Left lung (tissue), 10 donors: ENCODE data around the gene USP49. TPM values are rescaled to one million over a fixed set of nuclear protein-coding genes. Genes with fewer than 3 reads are reported as not detected.

Source experiments
- ATAC-seq: fragments of 200-7000 bp; cut with Tn5 transposase; one replicate; pipeline ENCODE4 v1.9.1; 2020; ENCODE audit warnings: moderate library complexity
- DNase-seq, 4 donors: peaks; one replicate each; pipeline ENCODE4 v3.0.0-alpha.2; 2013 to 2020
- H3K27ac ChIP-seq, 2 donors: fragments of 200-600 bp; sonication (generic) in 1 of 2; one replicate each; pipeline versions ENCODE4 v1.5.0 to v1.8.0; 2020 to 2021
- H3K27me3 ChIP-seq, 2 donors: fragments of 200-600 bp; sonication (generic) in 1 of 2; one replicate each; pipeline versions ENCODE4 v1.5.0 to v1.8.0; 2020 to 2021
- H3K36me3 ChIP-seq, 2 donors: fragments of 200-600 bp; sonication (generic) in 1 of 2; one replicate each; pipeline versions ENCODE4 v1.5.0 to v1.8.0; 2020 to 2021
- H3K4me1 ChIP-seq, 2 donors: fragments of 200-600 bp; one replicate each; pipeline ENCODE4 v1.8.0; 2021
- H3K4me3 ChIP-seq, 2 donors: fragments of 200-600 bp; sonication (generic) in 1 of 2; one replicate each; pipeline versions ENCODE4 v1.5.0 to v1.8.0; 2020 to 2021; ENCODE audit warnings: mild to moderate bottlenecking in 1 of 2
- H3K9me3 ChIP-seq, 2 donors: fragments of 200-600 bp; sonication (generic) in 1 of 2; one replicate each; pipeline versions ENCODE4 v1.5.0 to v1.8.0; 2020 to 2021
- CTCF ChIP-seq, 2 donors: fragments of 200-600 bp; sonication (generic) in 1 of 2; IDR thresholded peaks; one replicate each; pipeline versions ENCODE4 v1.5.0 to v1.8.0; 2021; ENCODE audit warnings: antibody characterized with exemption in 2 of 2
- intact Hi-C, 2 donors: fragments of 100-400 bp; cut with DNase I; formaldehyde crosslinking; loops; one replicate each; pipeline versions ENCODE4 v1.11.2 to v1.14.2; 2022
- polyA plus RNA-seq, 6 donors: library from polyadenylated mRNA; unstranded; fragments of 120-200 nt; gene quantifications; one replicate each; pipeline ENCODE4 v1.2.1, GENCODE V29; 2013; ENCODE audit not compliant: insufficient read length in 6 of 6
- total RNA-seq, 2 donors: library from RNA; stranded (reverse); fragmentation: NEBNext Ultra II Directional; extraction: Animal tissue kit (Norgen Biotek cat#: 25700); gene quantifications; one replicate each; pipeline ENCODE4 v1.2.1, GENCODE V29; 2021
- donor health status: DM: no; HTN: yes; CAD: no.
- donor health status: DM: no; HTN: no; CAD: no.

The USP49 gene
- total and polyA plus RNA-seq, 8 donors: 3.8 to 16.4 (median 13.2) TPM

GRCh38 chr6:41783106-41783780 is 111.9 kb downstream of the USP49 start:
- no peak overlapping the region for H3K27ac ChIP-seq
- intact Hi-C loops: loop anchor here in 1 of 2 donors (5.0 kb wide), 1 partner anchor 264 kb away; no protein-coding TSS in a partner anchor
- H3K4me1 ChIP-seq: peaks cover 24 to 60% of the 10 kb centered on the region in 2 donors
- no peaks in the 10 kb centered on the region for H3K27me3 ChIP-seq
- H3K9me3 ChIP-seq: no peaks in the 10 kb centered on the region
- ATAC-seq: no peak
- DNase-seq: no peak
- H3K4me3 ChIP-seq: no peak overlapping the region
- TF ChIP-seq CTCF (IDR thresholded peaks at IDR 0.05): no peak
- no peaks in the 10 kb centered on the region for H3K36me3 ChIP-seq

- Histone ChIP-seq H3K4me3 (peak overlapping the region; percentile 58 to 83), H3K27ac (peak overlapping the region; percentile 82 to 87), H3K27me3 (no peaks in the 10 kb centered on the region), H3K36me3 (no peaks in the 10 kb centered on the region), H3K9me3 (no peaks in the 10 kb centered on the region), H3K4me1 (peaks cover 24 to 75% of the 10 kb centered on the region in 2 donors)
- intact Hi-C loops: loop anchor here in 1 of 2 donors (5.0 kb wide), 1 partner anchor 266 kb away; no protein-coding TSS in a partner anchor
- no peak for TF ChIP-seq CTCF (IDR thresholded peaks at IDR 0.05)
- peak; percentile 8 for ATAC-seq
- DNase-seq: peak in 1 of 4 donors; percentile 73
Measured at GRCh38 chr6:41781366-41781730, 113.8 kb downstream of the USP49 start.

- Histone ChIP-seq H3K9me3 (no peaks in the 10 kb centered on the region), H3K27ac (peak within 1 kb of the TSS; percentile 82 to 87), H3K4me1 (peaks cover 19 to 74% of the 10 kb centered on the region in 2 donors), H3K36me3 (peaks cover 0 to under 1% of the 10 kb centered on the region in 2 donors), H3K4me3 (peak within 1 kb of the TSS; percentile 58 to 83), H3K27me3 (no peaks in the 10 kb centered on the region)
- DNase-seq (peak in 3 of 4 donors; percentile 58 to 86 (median 67)), ATAC-seq (peak; percentile 63)
- no peak for TF ChIP-seq CTCF (IDR thresholded peaks at IDR 0.05)
- intact Hi-C loops: loop anchor here in 1 of 2 donors (5.0 kb wide), 1 partner anchor 267 kb away; no protein-coding TSS in a partner anchor
Measured at GRCh38 chr6:41780551-41781365, 114.4 kb downstream of the USP49 start, which contains the start of gene PRICKLE4. PRICKLE4 (plus strand) TSS chr6:41780782; CDS start chr6:41783474, 2,692 bp downstream.

GRCh38 chr6:41779788-41780550 is 115.2 kb downstream of the USP49 start, which contains the start of gene FRS3:
FRS3 (minus strand) TSS chr6:41779900; CDS start chr6:41776987, 2,913 bp downstream.
- Histone ChIP-seq H3K27me3 (no peaks in the 10 kb centered on the region), H3K27ac (peak within 1 kb of the TSS; percentile 82 to 87), H3K4me1 (peaks cover 14 to 69% of the 10 kb centered on the region in 2 donors), H3K4me3 (peak within 1 kb of the TSS; percentile 58 to 83), H3K9me3 (no peaks in the 10 kb centered on the region), H3K36me3 (peaks cover 0 to 8% of the 10 kb centered on the region in 2 donors)
- DNase-seq (peak; percentile 97 to 100 (median 99)), ATAC-seq (peak; percentile 90)
- peak; percentile 78 to 92 for TF ChIP-seq CTCF (IDR thresholded peaks at IDR 0.05)
- intact Hi-C loops: loop anchor here in 1 of 2 donors (5.0 kb wide), 1 partner anchor 267 kb away; no protein-coding TSS in a partner anchor
